GM12878 (cell line): ENCODE measurements around the gene TMED5. TPM values are rescaled to one million over a fixed set of nuclear protein-coding genes. Genes with fewer than 3 reads are reported as not detected.

Experiments used
- ATAC-seq: fragments of 200-7000 bp; cut with Tn5 transposase; 3 replicates; pipeline ENCODE4 v1.9.1; 2020; ENCODE audit warnings: mild to moderate bottlenecking, moderate library complexity
- BruUV-seq: library from RNA; stranded (reverse); fragments of 400-500 nt; replicated peaks from 2 replicates; lab custom pipeline; 2021; lab: Mats Ljungman, UMichigan
- CTCF ChIA-PET: fragments of 300-600 bp; sonication (Branson Sonifier 250); formaldehyde crosslinking; extraction: SDS; loops from one replicate; lab custom pipeline; 2021; ENCODE audit warnings: inconsistent platforms; lab: Yijun Ruan, JAX
- POLR2A ChIA-PET: fragments of 350-600 bp; formaldehyde crosslinking; extraction: SDS; loops from one replicate; lab custom pipeline; 2021; ENCODE audit warnings: inconsistent platforms; lab: Charles Lee
- RAD21 ChIA-PET: fragments of 300-600 bp; sonication (Branson Sonifier 250); formaldehyde crosslinking; loops from one replicate; lab custom pipeline; 2023; ENCODE audit warnings: antibody characterized with exemption; ENCODE audit not compliant: unreplicated experiment; lab: Charles Lee
- SMC1A ChIA-PET: fragments of 300-600 bp; sonication (Branson Sonifier 250); formaldehyde crosslinking; loops from one replicate; lab custom pipeline; 2023; ENCODE audit not compliant: unreplicated experiment, uncharacterized antibody; lab: Charles Lee
- DNase-seq: peaks from one replicate; pipeline ENCODE4 v3.0.0-alpha.2; 2011; ENCODE audit warnings: low read depth, low spot score
- FAIRE-seq: peaks from 3 replicates; lab custom pipeline; 2011; peaks lifted over from hg19 to GRCh38; lab: Jason Lieb, UNC
- H2AFZ ChIP-seq: 2 replicates; pipeline ENCODE4 v1.6.0; 2011; ENCODE audit warnings: low read depth, low read length, control low read depth; ENCODE audit not compliant: control insufficient read depth
- H3K27ac ChIP-seq: 2 replicates; pipeline ENCODE4 v1.5.1; 2011; ENCODE audit warnings: control low read depth; ENCODE audit not compliant: control insufficient read depth, insufficient read depth
- H3K27me3 ChIP-seq, 2 experiments: replicated peaks in 1 of 2; 2 replicates each; pipeline versions ENCODE4 v1.6.0 to v1.6.1; 2011; ENCODE audit warnings: low read length in 1 of 2; ENCODE audit not compliant: control insufficient read depth in 2 of 2, insufficient read depth in 2 of 2
- H3K36me3 ChIP-seq, 2 experiments: 2 replicates each; pipeline ENCODE4 v1.5.1; 2011; ENCODE audit warnings: low read length in 1 of 2; ENCODE audit not compliant: control insufficient read depth in 2 of 2, insufficient read depth in 2 of 2
- H3K4me1 ChIP-seq: 2 replicates; pipeline ENCODE4 v1.6.1; 2011; ENCODE audit warnings: mild to moderate bottlenecking, low read length, moderate library complexity, mixed read lengths; ENCODE audit not compliant: control insufficient read depth, insufficient read depth
- H3K4me2 ChIP-seq: 2 replicates; pipeline ENCODE4 v1.6.0; 2011; ENCODE audit warnings: control low read depth; ENCODE audit not compliant: control insufficient read depth, insufficient read depth
- H3K4me3 ChIP-seq: fragments of 200-600 bp; sonication (generic); 2 replicates; pipeline ENCODE4 v1.5.1; 2016
- H3K79me2 ChIP-seq: 2 replicates; pipeline ENCODE4 v1.6.0; 2011; ENCODE audit warnings: low read length; ENCODE audit not compliant: control insufficient read depth, insufficient read depth
- H3K9ac ChIP-seq: 2 replicates; pipeline ENCODE4 v1.8.0; 2011; ENCODE audit warnings: low read length, control low read depth, mixed read lengths; ENCODE audit not compliant: control insufficient read depth, insufficient read depth
- H3K9me3 ChIP-seq: replicated peaks from 3 replicates; pipeline ENCODE4 v1.5.1; 2011; ENCODE audit warnings: mild to moderate bottlenecking, low read length; ENCODE audit not compliant: control insufficient read depth, insufficient read depth
- H4K20me1 ChIP-seq: 2 replicates; pipeline ENCODE4 v1.6.0; 2011; ENCODE audit not compliant: control insufficient read depth, insufficient read depth
- ASH2L ChIP-seq: fragments of 300-600, 200-600 bp; sonication (generic); IDR thresholded peaks from 2 replicates; pipeline ENCODE4 v1.6.1; 2017; ENCODE audit warnings: low read depth, mild to moderate bottlenecking, borderline replicate concordance
- BHLHE40 ChIP-seq, 2 experiments: fragments of 450-650 bp in 1 of 2; IDR thresholded peaks; 2 replicates each; pipeline ENCODE4 v1.6.1; 2011 to 2017; ENCODE audit warnings: low read depth in 2 of 2, borderline replicate concordance in 1 of 2, improper control_type of control experiment in 1 of 2, low read length in 1 of 2, mild to moderate bottlenecking in 1 of 2
- CBX3 ChIP-seq: fragments of 200-600 bp; sonication (generic); IDR thresholded peaks from 2 replicates; pipeline ENCODE4 v1.6.1; 2016; ENCODE audit warnings: low read depth, borderline replicate concordance
- EP300 ChIP-seq, 2 experiments: fragments of 150-350 bp in 1 of 2; IDR thresholded peaks; 2 replicates each; pipeline ENCODE4 v1.6.1; 2011 to 2012; ENCODE audit warnings: low read depth in 2 of 2, low read length in 2 of 2, borderline replicate concordance in 1 of 2, improper control_type of control experiment in 1 of 2, inconsistent platforms in 1 of 2; ENCODE audit not compliant: control insufficient read depth in 1 of 2
- ETV6 ChIP-seq, 2 experiments: fragments of 450-650 bp in 1 of 2; IDR thresholded peaks in 1 of 2; conservative IDR thresholded peaks in 1 of 2; 2 replicates each; pipeline ENCODE4 v1.6.1; 2014; ENCODE audit warnings: antibody characterized with exemption in 1 of 2, borderline replicate concordance in 1 of 2, low read depth in 1 of 2, mild to moderate bottlenecking in 1 of 2, moderate library complexity in 1 of 2
- MEF2A ChIP-seq: IDR thresholded peaks from 2 replicates; pipeline ENCODE4 v1.6.1; 2011; ENCODE audit warnings: low read depth, mild to moderate bottlenecking, low read length, moderate library complexity; ENCODE audit not compliant: insufficient read depth
- NBN ChIP-seq: fragments of 450-650 bp; IDR thresholded peaks from 2 replicates; pipeline ENCODE4 v1.6.1; 2016
- RAD21 ChIP-seq: IDR thresholded peaks from 2 replicates; pipeline ENCODE4 v1.6.1; 2011; ENCODE audit warnings: mild to moderate bottlenecking, low read depth, low read length, moderate library complexity; ENCODE audit not compliant: insufficient read depth
- RBBP5 ChIP-seq: fragments of 200-600 bp; sonication (generic); conservative IDR thresholded peaks from 2 replicates; pipeline ENCODE4 v1.6.1; 2016
- RELA ChIP-seq: fragments of 450-650 bp; IDR thresholded peaks from 2 replicates; pipeline ENCODE4 v1.8.0; 2014; ENCODE audit warnings: borderline replicate concordance; ENCODE audit not compliant: partially characterized antibody
- TCF3 ChIP-seq: IDR thresholded peaks from 2 replicates; pipeline ENCODE4 v1.6.1; 2012; ENCODE audit warnings: low read depth, mild to moderate bottlenecking, low read length, borderline replicate concordance; ENCODE audit not compliant: insufficient read depth
- ZBED1 ChIP-seq: IDR thresholded peaks from 2 replicates; pipeline ENCODE4 v1.6.1; 2016; ENCODE audit warnings: borderline replicate concordance
- ZNF207 ChIP-seq: fragments of 450-650 bp; IDR thresholded peaks from 2 replicates; pipeline ENCODE4 v1.6.1; 2014; ENCODE audit warnings: antibody characterized with exemption, mild to moderate bottlenecking, borderline replicate concordance
- in situ Hi-C: fragments of 300-500 bp; cut with MboI; formaldehyde crosslinking; loops from 9 replicates; pipeline ENCODE4 v1.14.3; 2018; ENCODE audit warnings: mixed read lengths
- intact Hi-C: fragments of 100-400 bp; cut with micrococcal nuclease; formaldehyde crosslinking; loops from one replicate; pipeline ENCODE4 v1.14.2; 2022; ENCODE audit not compliant: unreplicated experiment
- polyA plus RNA-seq, 11 experiments: library from polyadenylated mRNA; depleted of rRNA in 4 of 11; unstranded in 6 of 11; stranded (reverse) in 5 of 11; fragments of >200 nt; fragmentation: Nextera tagmentation in 4 of 11; fragmentation: Illumina TruSeq in 1 of 11; extraction: Ambion mirVana in 4 of 11; extraction: Trizol in 1 of 11; gene quantifications; 1 replicate in 1 of 11; 2 replicates in 10 of 11; pipeline versions ENCODE4 v1.2.1 to v1.2.3, GENCODE V29; 2011 to 2016; ENCODE audit warnings: inconsistent platforms in 2 of 11, missing spikeins in 2 of 11, low read depth in 1 of 11
- total RNA-seq, 4 experiments: library from RNA; depleted of rRNA in 3 of 4; stranded (reverse); fragments of >200 nt in 3 of 4; fragmentation: Illumina TruSeq in 1 of 4; extraction: Trizol in 1 of 4; gene quantifications; 2 replicates each; pipeline versions ENCODE4 v1.2.1 to v1.2.3, GENCODE V29; 2013 to 2021
- TF ChIP-seq, protein P1 (sequence below): fragments of 450-650 bp; IDR thresholded peaks from 2 replicates; pipeline ENCODE4 v1.6.1; 2017; ENCODE audit warnings: mild to moderate bottlenecking, moderate library complexity
- TF ChIP-seq, protein P2 (sequence below): fragments of 450-650 bp; IDR thresholded peaks from 2 replicates; pipeline ENCODE4 v1.6.1; 2017; ENCODE audit warnings: mild to moderate bottlenecking
- TF ChIP-seq, protein P3 (sequence below): fragments of 450-650 bp; IDR thresholded peaks from 2 replicates; pipeline ENCODE4 v1.6.1; 2017; ENCODE audit warnings: antibody characterized with exemption, mild to moderate bottlenecking, moderate library complexity

Gene TMED5
- total and polyA plus RNA-seq, 10 of the 15 experiments (the other 5 are each of a cell fraction or from before 2014, with no cell fraction given), result 18.5 to 80.6 (median 54.0) TPM

DNA sequence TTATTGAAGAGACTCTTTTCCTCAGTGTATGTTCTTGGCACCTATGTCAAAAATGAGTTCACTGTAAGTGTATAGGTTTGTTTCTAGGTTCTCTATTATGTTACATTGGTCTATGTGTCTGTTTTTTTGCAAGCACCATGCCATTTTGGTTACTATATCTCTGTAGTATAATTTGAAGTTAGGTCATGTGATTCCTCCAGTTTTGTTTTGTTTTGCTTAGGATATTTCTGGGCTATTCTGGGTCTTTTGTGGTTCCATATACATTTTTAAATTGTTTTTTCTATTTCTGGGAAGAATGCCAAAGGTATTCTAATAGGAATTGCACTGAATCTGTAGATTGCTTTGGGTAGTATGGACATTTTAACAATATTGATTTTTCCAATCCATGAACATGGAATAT is 13.2 kb downstream of the TMED5 start:
- Histone ChIP-seq H4K20me1 (no peaks in the 10 kb centered on the region), H3K27me3 (no peaks in the 10 kb centered on the region), H3K4me3 (no peak overlapping the region), H3K27ac (no peak overlapping the region), H3K4me2 (no peak overlapping the region), H3K79me2 (peaks cover 78% of the 10 kb centered on the region), H2AFZ (no peak overlapping the region), H3K9ac (no peak overlapping the region), H3K4me1 (no peaks in the 10 kb centered on the region), H3K9me3 (peaks cover 14% of the 10 kb centered on the region; the same call in 2 of the 3 replicates), H3K36me3 (no peaks in the 10 kb centered on the region; a peak in 3 of 4 replicates)
- RAD21 ChIA-PET, result no interaction called here
- ATAC-seq, result no peak
- in situ Hi-C loops (no loop called here), intact Hi-C loops (no loop called here)
- POLR2A ChIA-PET, result no interaction called here
- SMC1A ChIA-PET, result no interaction called here
- no peak for FAIRE-seq
- BruUV-seq, result no TSS peak
- CTCF ChIA-PET, result no interaction called here
- DNase-seq, result no peak
- TF ChIP-seq ETV6 (conservative IDR thresholded peaks at IDR 0.05 in 1 of 2, IDR thresholded peaks at IDR 0.05 in 1 of 2; ENCODE audit: borderline replicate concordance in 1 of 2, low read depth in 1 of 2) (no peak), MEF2A (no peak), CBX3 (no peak), RELA (no peak), TCF3 (no peak), BHLHE40 (IDR thresholded peaks at IDR 0.05; ENCODE audit: borderline replicate concordance in 1 of 2, low read depth in 2 of 2, low read length in 1 of 2) (no peak), EP300 (IDR thresholded peaks at IDR 0.05; ENCODE audit: borderline replicate concordance in 1 of 2, control insufficient read depth in 1 of 2, low read depth in 2 of 2, low read length in 2 of 2) (no peak), RAD21 (no peak), ASH2L (no peak), ZBED1 (no peak), RBBP5 (no peak), NBN (no peak), ZNF207 (no peak)
- TF ChIP-seq, protein P1, sequence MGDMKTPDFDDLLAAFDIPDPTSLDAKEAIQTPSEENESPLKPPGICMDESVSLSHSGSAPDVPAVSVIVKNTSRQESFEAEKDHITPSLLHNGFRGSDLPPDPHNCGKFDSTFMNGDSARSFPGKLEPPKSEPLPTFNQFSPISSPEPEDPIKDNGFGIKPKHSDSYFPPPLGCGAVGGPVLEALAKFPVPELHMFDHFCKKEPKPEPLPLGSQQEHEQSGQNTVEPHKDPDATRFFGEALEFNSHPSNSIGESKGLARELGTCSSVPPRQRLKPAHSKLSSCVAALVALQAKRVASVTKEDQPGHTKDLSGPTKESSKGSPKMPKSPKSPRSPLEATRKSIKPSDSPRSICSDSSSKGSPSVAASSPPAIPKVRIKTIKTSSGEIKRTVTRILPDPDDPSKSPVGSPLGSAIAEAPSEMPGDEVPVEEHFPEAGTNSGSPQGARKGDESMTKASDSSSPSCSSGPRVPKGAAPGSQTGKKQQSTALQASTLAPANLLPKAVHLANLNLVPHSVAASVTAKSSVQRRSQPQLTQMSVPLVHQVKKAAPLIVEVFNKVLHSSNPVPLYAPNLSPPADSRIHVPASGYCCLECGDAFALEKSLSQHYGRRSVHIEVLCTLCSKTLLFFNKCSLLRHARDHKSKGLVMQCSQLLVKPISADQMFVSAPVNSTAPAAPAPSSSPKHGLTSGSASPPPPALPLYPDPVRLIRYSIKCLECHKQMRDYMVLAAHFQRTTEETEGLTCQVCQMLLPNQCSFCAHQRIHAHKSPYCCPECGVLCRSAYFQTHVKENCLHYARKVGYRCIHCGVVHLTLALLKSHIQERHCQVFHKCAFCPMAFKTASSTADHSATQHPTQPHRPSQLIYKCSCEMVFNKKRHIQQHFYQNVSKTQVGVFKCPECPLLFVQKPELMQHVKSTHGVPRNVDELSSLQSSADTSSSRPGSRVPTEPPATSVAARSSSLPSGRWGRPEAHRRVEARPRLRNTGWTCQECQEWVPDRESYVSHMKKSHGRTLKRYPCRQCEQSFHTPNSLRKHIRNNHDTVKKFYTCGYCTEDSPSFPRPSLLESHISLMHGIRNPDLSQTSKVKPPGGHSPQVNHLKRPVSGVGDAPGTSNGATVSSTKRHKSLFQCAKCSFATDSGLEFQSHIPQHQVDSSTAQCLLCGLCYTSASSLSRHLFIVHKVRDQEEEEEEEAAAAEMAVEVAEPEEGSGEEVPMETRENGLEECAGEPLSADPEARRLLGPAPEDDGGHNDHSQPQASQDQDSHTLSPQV, result no peak
- TF ChIP-seq, protein P2, sequence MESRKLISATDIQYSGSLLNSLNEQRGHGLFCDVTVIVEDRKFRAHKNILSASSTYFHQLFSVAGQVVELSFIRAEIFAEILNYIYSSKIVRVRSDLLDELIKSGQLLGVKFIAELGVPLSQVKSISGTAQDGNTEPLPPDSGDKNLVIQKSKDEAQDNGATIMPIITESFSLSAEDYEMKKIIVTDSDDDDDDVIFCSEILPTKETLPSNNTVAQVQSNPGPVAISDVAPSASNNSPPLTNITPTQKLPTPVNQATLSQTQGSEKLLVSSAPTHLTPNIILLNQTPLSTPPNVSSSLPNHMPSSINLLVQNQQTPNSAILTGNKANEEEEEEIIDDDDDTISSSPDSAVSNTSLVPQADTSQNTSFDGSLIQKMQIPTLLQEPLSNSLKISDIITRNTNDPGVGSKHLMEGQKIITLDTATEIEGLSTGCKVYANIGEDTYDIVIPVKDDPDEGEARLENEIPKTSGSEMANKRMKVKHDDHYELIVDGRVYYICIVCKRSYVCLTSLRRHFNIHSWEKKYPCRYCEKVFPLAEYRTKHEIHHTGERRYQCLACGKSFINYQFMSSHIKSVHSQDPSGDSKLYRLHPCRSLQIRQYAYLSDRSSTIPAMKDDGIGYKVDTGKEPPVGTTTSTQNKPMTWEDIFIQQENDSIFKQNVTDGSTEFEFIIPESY, result no peak
- TF ChIP-seq, protein P3, sequence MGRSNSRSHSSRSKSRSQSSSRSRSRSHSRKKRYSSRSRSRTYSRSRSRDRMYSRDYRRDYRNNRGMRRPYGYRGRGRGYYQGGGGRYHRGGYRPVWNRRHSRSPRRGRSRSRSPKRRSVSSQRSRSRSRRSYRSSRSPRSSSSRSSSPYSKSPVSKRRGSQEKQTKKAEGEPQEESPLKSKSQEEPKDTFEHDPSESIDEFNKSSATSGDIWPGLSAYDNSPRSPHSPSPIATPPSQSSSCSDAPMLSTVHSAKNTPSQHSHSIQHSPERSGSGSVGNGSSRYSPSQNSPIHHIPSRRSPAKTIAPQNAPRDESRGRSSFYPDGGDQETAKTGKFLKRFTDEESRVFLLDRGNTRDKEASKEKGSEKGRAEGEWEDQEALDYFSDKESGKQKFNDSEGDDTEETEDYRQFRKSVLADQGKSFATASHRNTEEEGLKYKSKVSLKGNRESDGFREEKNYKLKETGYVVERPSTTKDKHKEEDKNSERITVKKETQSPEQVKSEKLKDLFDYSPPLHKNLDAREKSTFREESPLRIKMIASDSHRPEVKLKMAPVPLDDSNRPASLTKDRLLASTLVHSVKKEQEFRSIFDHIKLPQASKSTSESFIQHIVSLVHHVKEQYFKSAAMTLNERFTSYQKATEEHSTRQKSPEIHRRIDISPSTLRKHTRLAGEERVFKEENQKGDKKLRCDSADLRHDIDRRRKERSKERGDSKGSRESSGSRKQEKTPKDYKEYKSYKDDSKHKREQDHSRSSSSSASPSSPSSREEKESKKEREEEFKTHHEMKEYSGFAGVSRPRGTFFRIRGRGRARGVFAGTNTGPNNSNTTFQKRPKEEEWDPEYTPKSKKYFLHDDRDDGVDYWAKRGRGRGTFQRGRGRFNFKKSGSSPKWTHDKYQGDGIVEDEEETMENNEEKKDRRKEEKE, result no peak
